PC-9 (cell line): Measurements from ENCODE around the gene DPF1. TPM values are rescaled to one million over a fixed set of nuclear protein-coding genes. Genes with fewer than 3 reads are reported as not detected.

Experiments used
- BruUV-seq: library from RNA; stranded (reverse); fragments of 400-500 nt; replicated peaks from 2 replicates; lab custom pipeline; 2021; lab: Mats Ljungman, UMichigan
- CTCF ChIA-PET: fragments of 300-600 bp; sonication (Branson Sonifier 250); formaldehyde crosslinking; loops from one replicate; lab custom pipeline; 2022; ENCODE audit warnings: antibody characterized with exemption; lab: Charles Lee
- POLR2A ChIA-PET: fragments of 300-600 bp; sonication (Branson Sonifier 250); formaldehyde crosslinking; loops from one replicate; lab custom pipeline; 2022; ENCODE audit warnings: antibody characterized with exemption; ENCODE audit not compliant: unreplicated experiment; lab: Charles Lee
- DNase-seq, 2 experiments: peaks; one replicate each; pipeline versions ENCODE4 v3.0.0 to v3.0.0-alpha.2; 2015 to 2022; ENCODE audit warnings: mixed read lengths in 1 of 2
- H2AFZ ChIP-seq: fragments of 200-600 bp; sonication (generic); 2 replicates; pipeline ENCODE4 v1.8.1; 2017; ENCODE audit warnings: antibody characterized with exemption
- H3F3A ChIP-seq: fragments of 200-600 bp; sonication (generic); 2 replicates; pipeline ENCODE4 v1.8.1; 2017; ENCODE audit warnings: antibody characterized with exemption, mild to moderate bottlenecking, low read depth; ENCODE audit not compliant: insufficient read depth
- H3K27ac ChIP-seq: fragments of 200-600 bp; sonication (generic); 2 replicates; pipeline ENCODE4 v1.6.1; 2016; ENCODE audit warnings: mixed run types
- H3K27me3 ChIP-seq: fragments of 200-600 bp; sonication (generic); 2 replicates; pipeline ENCODE4 v1.6.1; 2016; ENCODE audit warnings: low read depth, mixed run types; ENCODE audit not compliant: insufficient read depth
- H3K36me3 ChIP-seq: fragments of 200-600 bp; sonication (generic); 2 replicates; pipeline ENCODE4 v1.6.1; 2016; ENCODE audit warnings: low read depth, mixed run types
- H3K4me1 ChIP-seq: fragments of 200-600 bp; sonication (generic); replicated peaks from 2 replicates; pipeline ENCODE4 v1.6.1; 2016; ENCODE audit warnings: mixed run types; ENCODE audit not compliant: insufficient read depth
- H3K4me2 ChIP-seq: fragments of 200-600 bp; sonication (generic); 2 replicates; pipeline ENCODE4 v1.6.1; 2017; ENCODE audit warnings: mixed run types
- H3K4me3 ChIP-seq: fragments of 200-600 bp; sonication (generic); 2 replicates; pipeline ENCODE4 v1.6.1; 2016; ENCODE audit warnings: mixed run types
- H3K79me2 ChIP-seq: fragments of 200-600 bp; sonication (generic); 2 replicates; pipeline ENCODE4 v1.6.1; 2017; ENCODE audit warnings: low read depth, mixed run types
- H3K9me2 ChIP-seq: fragments of 200-600 bp; sonication (generic); 2 replicates; pipeline ENCODE4 v1.8.1; 2017; ENCODE audit warnings: mild to moderate bottlenecking; ENCODE audit not compliant: insufficient read depth
- H3K9me3 ChIP-seq: fragments of 200-600 bp; sonication (generic); 2 replicates; pipeline ENCODE4 v1.8.1; 2016; ENCODE audit warnings: low read depth; ENCODE audit not compliant: insufficient read depth
- H4K20me1 ChIP-seq: fragments of 200-600 bp; sonication (generic); 2 replicates; pipeline ENCODE4 v1.8.1; 2017; ENCODE audit not compliant: insufficient read depth
- CTCF ChIP-seq: fragments of 200-600 bp; sonication (generic); conservative IDR thresholded peaks from 2 replicates; pipeline ENCODE4 v1.6.1; 2017; ENCODE audit warnings: mixed run types, antibody characterized with exemption, mild to moderate bottlenecking, moderate library complexity
- EZH2 ChIP-seq: fragments of 200-600 bp; sonication (generic); IDR thresholded peaks from 2 replicates; pipeline ENCODE4 v1.8.0; 2017; ENCODE audit warnings: antibody characterized with exemption, low read depth
- intact Hi-C: fragments of 100-400 bp; cut with micrococcal nuclease; formaldehyde crosslinking; loops from one replicate; pipeline ENCODE4 v1.10.0; 2022; ENCODE audit not compliant: unreplicated experiment
- total RNA-seq: library from RNA; stranded (reverse); gene quantifications from 2 replicates; pipeline ENCODE4 v1.2.3, GENCODE V29; 2021

DPF1 gene
- total RNA-seq, 1 experiment from 2014 or later = 0.81 TPM

- no TSS peak for BruUV-seq
- no peak for DNase-seq
- Histone ChIP-seq H3K4me3 (no peak overlapping the region), H3K27ac (no peak overlapping the region), H3F3A (no peaks in the 10 kb centered on the region; the same call in 1 of the 2 replicates), H3K27me3 (no peaks in the 10 kb centered on the region), H2AFZ (no peak overlapping the region), H3K9me3 (no peaks in the 10 kb centered on the region), H3K36me3 (no peaks in the 10 kb centered on the region), H3K4me1 (no peaks in the 10 kb centered on the region), H3K79me2 (no peaks in the 10 kb centered on the region), H3K4me2 (no peak overlapping the region), H3K9me2 (no peaks in the 10 kb centered on the region), H4K20me1 (no peaks in the 10 kb centered on the region)
- TF ChIP-seq EZH2 = no peak
- no peak for TF ChIP-seq CTCF
- POLR2A ChIA-PET = no interaction called here
- intact Hi-C loops = no loop called here
- CTCF ChIA-PET = no interaction called here
Observed at GRCh38 chr19:38185562-38185961, 38.5 kb downstream of the DPF1 start.

- no TSS peak for BruUV-seq
- CTCF ChIA-PET = no interaction called here
Observed at GRCh38 chr19:38184815-38185214, 39.2 kb downstream of the DPF1 start.

DNA sequence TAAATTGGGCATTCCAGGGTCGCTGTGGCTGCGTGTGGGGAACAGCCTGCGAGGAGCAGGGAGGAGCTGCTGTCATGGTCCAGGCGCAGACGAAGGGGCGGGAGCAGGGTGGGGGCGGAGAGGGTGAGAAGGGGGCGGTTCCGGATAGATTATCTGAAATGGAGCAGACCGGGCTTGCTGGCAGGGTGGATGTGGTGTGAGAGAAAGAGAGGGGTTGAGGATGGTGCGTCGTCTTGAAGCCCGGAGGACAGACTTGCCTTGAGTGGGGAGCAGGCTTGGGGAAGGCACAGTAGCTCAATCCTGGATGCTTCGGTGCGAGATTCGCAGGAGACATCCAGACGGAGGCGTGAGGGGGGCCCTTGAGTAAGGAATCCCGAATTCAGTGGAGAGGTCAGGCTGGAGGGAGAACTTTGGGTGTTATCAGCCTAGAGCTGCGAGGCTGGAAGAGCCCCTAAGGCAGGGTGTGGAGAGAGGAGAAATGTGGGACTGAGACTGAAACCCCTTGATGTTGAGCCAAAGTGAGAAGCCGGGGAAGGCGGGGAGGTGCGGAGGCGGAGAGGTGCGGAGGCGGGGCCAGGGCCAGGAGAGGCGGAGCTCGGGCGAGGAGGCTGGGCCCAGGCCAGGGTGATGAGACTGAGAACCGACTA is 40.6 kb downstream of the DPF1 start:
- DNase-seq = no peak
- no peaks in the 10 kb centered on the region for H3F3A ChIP-seq
- no peak overlapping the region for H3K4me2 ChIP-seq
- H3K27me3 ChIP-seq = no peaks in the 10 kb centered on the region
- TF ChIP-seq CTCF (no peak), EZH2 (no peak)
- no peaks in the 10 kb centered on the region for H3K9me3 ChIP-seq
- no peak overlapping the region for H2AFZ ChIP-seq
- intact Hi-C loops = no loop called here
- BruUV-seq = no TSS peak
- no peak overlapping the region for H3K4me3 ChIP-seq
- H4K20me1 ChIP-seq = no peaks in the 10 kb centered on the region
- H3K4me1 ChIP-seq = no peaks in the 10 kb centered on the region
- ChIA-PET CTCF (no interaction called here), POLR2A (no interaction called here)
- no peaks in the 10 kb centered on the region for H3K9me2 ChIP-seq
- H3K36me3 ChIP-seq = no peaks in the 10 kb centered on the region
- no peaks in the 10 kb centered on the region for H3K79me2 ChIP-seq
- H3K27ac ChIP-seq = no peak overlapping the region

More at GRCh38 chr19:38184815-38185214, 39.2 kb downstream of the DPF1 start:
- Histone ChIP-seq H3K27me3 (no peaks in the 10 kb centered on the region), H3F3A (no peaks in the 10 kb centered on the region), H3K4me1 (no peaks in the 10 kb centered on the region), H3K9me2 (no peaks in the 10 kb centered on the region), H3K4me3 (no peak overlapping the region), H3K36me3 (no peaks in the 10 kb centered on the region), H4K20me1 (no peaks in the 10 kb centered on the region), H3K9me3 (no peaks in the 10 kb centered on the region), H3K27ac (no peak overlapping the region), H3K79me2 (no peaks in the 10 kb centered on the region), H2AFZ (no peak overlapping the region), H3K4me2 (no peak overlapping the region)
- intact Hi-C loops = no loop called here
- no peak for TF ChIP-seq EZH2
- TF ChIP-seq CTCF = no peak
- POLR2A ChIA-PET = no interaction called here
- DNase-seq = no peak
